ENCODE results near the gene CNTRL. TPM values are rescaled to one million over a fixed set of nuclear protein-coding genes. Genes with fewer than 3 reads are reported as not detected.

The CNTRL gene
- total and polyA plus RNA-seq, 12 donors, result 2.5 to 7.5 (median 4.2) TPM

GRCh38 chr9:121157939-121158338 lies 83.2 kb downstream of the CNTRL start:
- Histone ChIP-seq H3K36me3 (peaks cover 0 to 99% (median 19%) of the 10 kb centered on the region in 9 donors), H3K4me3 (no peak overlapping the region), H3K4me1 (peaks cover 0 to 46% (median 0%) of the 10 kb centered on the region in 9 donors), H3K27me3 (no peaks in the 10 kb centered on the region), H3K27ac (no peak overlapping the region), H3K9me3 (no peaks in the 10 kb centered on the region)
- 97 to 98% methylated on average over 4 of the region's 4 CpGs for WGBS, 2 donors
- TF ChIP-seq CTCF (IDR thresholded peaks at IDR 0.05), result no peak
- intact Hi-C loops (cut with DNase I), result no loop called here
- DNase-seq (no peak), ATAC-seq (no peak)

- intact Hi-C loops (cut with DNase I), result no loop called here
- 75 to 87% methylated on average over 1 of the region's 1 CpG for WGBS, 2 donors
- Histone ChIP-seq H3K4me3 (no peak overlapping the region), H3K27me3 (no peaks in the 10 kb centered on the region), H3K27ac (peak overlapping the region in 1 of 10 donors; percentile 74), H3K36me3 (peaks cover 0 to 100% (median 22%) of the 10 kb centered on the region in 9 donors), H3K4me1 (peaks cover 0 to 46% (median 0%) of the 10 kb centered on the region in 9 donors), H3K9me3 (no peaks in the 10 kb centered on the region)
- ATAC-seq (no peak), DNase-seq (no peak)
- no peak for TF ChIP-seq CTCF (IDR thresholded peaks at IDR 0.05)
Observed at GRCh38 chr9:121160025-121160424, 85.3 kb downstream of the CNTRL start.

DNA sequence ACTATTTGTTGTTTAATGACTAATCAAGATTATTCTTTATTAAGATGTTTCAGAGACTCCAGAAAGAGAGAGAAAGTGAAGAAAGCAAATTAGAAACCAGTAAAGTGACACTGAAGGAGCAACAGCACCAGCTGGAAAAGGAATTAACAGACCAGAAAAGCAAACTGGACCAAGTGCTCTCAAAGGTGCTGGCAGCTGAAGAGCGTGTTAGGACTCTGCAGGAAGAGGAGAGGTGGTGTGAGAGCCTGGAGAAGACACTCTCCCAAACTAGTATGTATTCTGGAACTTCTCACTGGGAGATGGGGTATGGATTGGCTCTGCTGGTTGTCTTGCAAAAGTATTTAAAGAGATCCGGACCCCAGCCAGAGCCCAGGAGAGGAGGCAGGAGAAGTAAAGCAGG lies 93.3 kb downstream of the CNTRL start:
- WGBS, 2 donors, result 92% methylated on average over 2 of the region's 2 CpGs

DNA sequence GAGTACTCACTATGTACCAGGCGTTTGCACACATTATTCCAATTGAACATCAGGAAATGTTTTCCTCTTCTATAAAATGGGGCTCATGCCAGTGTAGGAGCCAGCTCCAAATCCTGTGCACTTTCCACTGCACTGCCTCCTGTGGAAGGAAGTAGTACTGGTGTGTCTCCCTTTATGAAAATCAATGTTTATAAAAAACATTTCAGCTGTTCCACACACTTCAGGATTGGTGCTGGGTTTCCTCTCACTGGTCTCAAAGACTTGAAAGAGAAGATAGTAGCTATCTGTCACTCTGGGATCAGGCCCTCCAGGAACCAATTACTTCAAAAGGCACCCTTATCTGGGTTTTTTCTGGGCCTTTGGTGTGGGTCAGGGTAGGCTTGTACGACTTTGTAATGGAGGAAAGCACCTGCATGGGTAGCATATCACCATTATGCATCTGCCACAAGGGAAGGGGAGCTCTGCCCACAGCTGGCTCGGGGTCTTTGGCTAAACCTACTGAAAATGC lies 94.4 kb downstream of the CNTRL start:
- H3K4me3 ChIP-seq, result peak overlapping the region in 1 of 10 donors; percentile 3
- WGBS, 2 donors, result 63 to 73% methylated on average over 3 of the region's 3 CpGs
- no peaks in the 10 kb centered on the region for H3K9me3 ChIP-seq
- no peak for DNase-seq
- no peaks in the 10 kb centered on the region for H3K27me3 ChIP-seq
- ATAC-seq, result peak in 6 of 8 donors; percentile 35 to 67 (median 45)
- peak overlapping the region in 2 of 10 donors; percentile 15 to 19 for H3K27ac ChIP-seq
- intact Hi-C loops (cut with DNase I), result no loop called here
- TF ChIP-seq CTCF (IDR thresholded peaks at IDR 0.05), result peak in 7 of 9 donors; percentile 19 to 48 (median 44)
- peaks cover 0 to 5% (median 0%) of the 10 kb centered on the region in 9 donors for H3K4me1 ChIP-seq
- peaks cover 0 to 100% (median 57%) of the 10 kb centered on the region in 9 donors for H3K36me3 ChIP-seq

More for the DNA sequence above, 93.3 kb downstream of the CNTRL start:
- Histone ChIP-seq H3K4me3 (no peak overlapping the region), H3K27ac (no peak overlapping the region), H3K9me3 (no peaks in the 10 kb centered on the region), H3K4me1 (no peaks in the 10 kb centered on the region), H3K36me3 (peaks cover 0 to 100% (median 52%) of the 10 kb centered on the region in 9 donors), H3K27me3 (no peaks in the 10 kb centered on the region)
- intact Hi-C loops (cut with DNase I), result no loop called here
- no peak for ATAC-seq
- no peak for TF ChIP-seq CTCF (IDR thresholded peaks at IDR 0.05)
- DNase-seq, result no peak

Measured in heart right ventricle (tissue), 16 donors.